ENCODE data around the gene SYCE1. TPM values are rescaled to one million over a fixed set of nuclear protein-coding genes. Genes with fewer than 3 reads are reported as not detected.

SYCE1 gene, protein sequence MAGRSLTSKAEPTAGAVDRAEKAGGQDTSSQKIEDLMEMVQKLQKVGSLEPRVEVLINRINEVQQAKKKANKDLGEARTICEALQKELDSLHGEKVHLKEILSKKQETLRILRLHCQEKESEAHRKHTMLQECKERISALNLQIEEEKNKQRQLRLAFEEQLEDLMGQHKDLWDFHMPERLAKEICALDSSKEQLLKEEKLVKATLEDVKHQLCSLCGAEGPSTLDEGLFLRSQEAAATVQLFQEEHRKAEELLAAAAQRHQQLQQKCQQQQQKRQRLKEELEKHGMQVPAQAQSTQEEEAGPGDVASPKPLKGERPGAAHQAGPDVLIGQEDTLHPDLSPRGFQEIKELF
- total RNA-seq (1 to 10 TPM in 5 of 7 donors, under 1 TPM in 1, not detected in 1; 0.53 to 3.2 (median 2.5) TPM), polyA plus RNA-seq (1 to 10 TPM in 1 of 2 donors, under 1 TPM in 1; 0.40 to 8.1 TPM)
- long read RNA-seq, donor 1, partial matches to known transcripts: 0 of 8 reads
- long read RNA-seq, donor 1, other reads (novel, unspliced or antisense): 2 of 8 reads
- long read RNA-seq, donor 2, transcript SYCE1-202 (13 exons, 1,113 nt): minor isoform, 6 of 38 reads
- long read RNA-seq, donor 2, transcript SYCE1-201 (13 exons, 1,011 nt): major isoform, 11 of 38 reads
- long read RNA-seq, donor 2, partial matches to known transcripts: 9 of 38 reads
- long read RNA-seq, donor 2, other reads (novel, unspliced or antisense): 10 of 38 reads
- long read RNA-seq, donor 3, partial matches to known transcripts: 1 of 2 reads
- long read RNA-seq, donor 3, other reads (novel, unspliced or antisense): 1 of 2 reads

DNA sequence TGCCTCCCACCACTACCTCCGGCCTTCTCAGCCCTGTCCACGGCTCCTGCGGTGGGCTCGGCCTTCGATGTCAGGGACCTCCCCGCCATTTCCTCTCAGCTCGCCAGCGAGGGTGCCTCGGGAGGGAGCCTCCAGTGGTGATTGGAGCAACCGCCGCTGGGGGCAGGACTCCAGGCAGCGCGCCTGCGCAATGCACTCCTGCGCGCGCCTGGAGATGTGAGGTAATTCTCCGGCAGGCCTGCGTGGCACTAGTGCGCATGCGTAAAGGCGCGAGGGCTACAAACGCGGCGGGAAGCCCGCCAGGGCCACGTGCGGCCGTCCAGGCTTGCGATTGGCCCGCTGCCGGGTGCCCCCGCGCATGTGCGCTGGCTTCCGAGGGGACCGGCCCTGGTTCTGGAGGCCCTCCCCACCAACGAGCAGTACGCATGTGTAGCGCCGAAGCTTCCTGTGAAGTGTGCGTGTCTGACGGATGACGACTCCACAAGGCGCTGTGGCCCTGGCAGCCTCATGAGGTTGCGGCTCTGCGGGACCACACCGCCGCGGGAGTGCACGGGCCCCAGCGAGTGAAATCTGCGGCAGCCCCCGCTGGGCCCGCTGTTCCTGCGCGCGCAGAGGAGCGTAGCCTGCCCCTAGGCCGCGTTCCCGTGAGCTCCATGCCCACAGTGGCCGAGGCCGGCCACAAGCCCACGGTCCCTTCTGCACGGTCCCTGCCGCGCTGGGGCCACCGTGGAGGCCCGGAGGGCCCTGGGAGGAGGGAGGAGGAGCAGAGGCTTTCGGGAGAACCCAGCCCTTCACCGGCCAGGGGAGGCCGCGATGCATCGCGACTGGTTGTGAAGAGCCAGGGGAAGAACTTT lies at the start of gene SYCE1:
TSS of gene SYCE1 (minus strand) at position 143 of the 854 bp plus-strand sequence. CDS start at position 89, 54 bp downstream.
- Histone ChIP-seq H3K4me1 (ENCODE audit: insufficient read depth) (no peaks in the 10 kb centered on the region), H3K36me3 (no peaks in the 10 kb centered on the region), H3K4me3 (no peak within 1 kb of the TSS), H3K27ac (no peak within 1 kb of the TSS), H3K27me3 (no peaks in the 10 kb centered on the region), H3K9me3 (peaks cover 0 to 5% of the 10 kb centered on the region in 2 donors)
- peak in 4 of 5 donors; percentile 35 to 62 (median 60) for DNase-seq
- intact Hi-C loops (cut with DNase I): loop anchor here in 1 of 4 donors (5.0 kb wide), 1 partner anchor 138 kb away; no protein-coding TSS in a partner anchor
- TF ChIP-seq, protein P1, sequence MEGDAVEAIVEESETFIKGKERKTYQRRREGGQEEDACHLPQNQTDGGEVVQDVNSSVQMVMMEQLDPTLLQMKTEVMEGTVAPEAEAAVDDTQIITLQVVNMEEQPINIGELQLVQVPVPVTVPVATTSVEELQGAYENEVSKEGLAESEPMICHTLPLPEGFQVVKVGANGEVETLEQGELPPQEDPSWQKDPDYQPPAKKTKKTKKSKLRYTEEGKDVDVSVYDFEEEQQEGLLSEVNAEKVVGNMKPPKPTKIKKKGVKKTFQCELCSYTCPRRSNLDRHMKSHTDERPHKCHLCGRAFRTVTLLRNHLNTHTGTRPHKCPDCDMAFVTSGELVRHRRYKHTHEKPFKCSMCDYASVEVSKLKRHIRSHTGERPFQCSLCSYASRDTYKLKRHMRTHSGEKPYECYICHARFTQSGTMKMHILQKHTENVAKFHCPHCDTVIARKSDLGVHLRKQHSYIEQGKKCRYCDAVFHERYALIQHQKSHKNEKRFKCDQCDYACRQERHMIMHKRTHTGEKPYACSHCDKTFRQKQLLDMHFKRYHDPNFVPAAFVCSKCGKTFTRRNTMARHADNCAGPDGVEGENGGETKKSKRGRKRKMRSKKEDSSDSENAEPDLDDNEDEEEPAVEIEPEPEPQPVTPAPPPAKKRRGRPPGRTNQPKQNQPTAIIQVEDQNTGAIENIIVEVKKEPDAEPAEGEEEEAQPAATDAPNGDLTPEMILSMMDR (IDR thresholded peaks at IDR 0.05): no peak
- TF ChIP-seq POLR2A (IDR thresholded peaks at IDR 0.05) (no peak), EP300 (IDR thresholded peaks at IDR 0.05) (no peak)
- 52 to 76% (median 70%) methylated on average over 72 to 77 of the region's 77 CpGs for WGBS, 3 donors

- Histone ChIP-seq H3K27me3 (no peaks in the 10 kb centered on the region), H3K36me3 (no peaks in the 10 kb centered on the region), H3K4me3 (no peak overlapping the region), H3K9me3 (no peaks in the 10 kb centered on the region), H3K4me1 (ENCODE audit: insufficient read depth) (no peaks in the 10 kb centered on the region), H3K27ac (no peak overlapping the region)
- DNase-seq: no peak
- WGBS, 3 donors: 53 to 69% (median 64%) methylated on average over 10 of the region's 10 CpGs
- intact Hi-C loops (cut with DNase I): no loop called here
- TF ChIP-seq EP300 (IDR thresholded peaks at IDR 0.05) (no peak), POLR2A (IDR thresholded peaks at IDR 0.05) (no peak)
Measured at GRCh38 chr10:133614830-133615580, 49.6 kb upstream of the SYCE1 start.

DNA sequence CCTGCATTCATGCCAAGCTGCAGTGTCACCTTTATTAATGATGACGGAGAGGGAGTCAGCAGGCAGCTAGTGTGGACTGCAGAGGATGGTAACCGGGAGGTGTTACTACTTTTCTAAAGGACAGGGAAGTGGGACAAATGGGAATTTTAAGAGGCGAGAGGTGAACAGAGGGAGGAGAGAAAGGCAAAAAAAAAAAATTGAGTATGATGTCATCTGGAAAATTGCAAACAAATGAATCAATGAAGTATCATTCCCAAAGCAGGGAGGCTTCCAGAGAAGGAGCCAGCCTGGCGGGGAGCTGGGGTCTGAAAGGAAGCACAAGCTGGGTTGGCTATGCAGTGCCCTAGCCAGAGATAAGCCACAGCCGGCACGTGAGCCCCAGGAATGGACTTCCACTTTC lies 48.3 kb upstream of the SYCE1 start:
- Histone ChIP-seq H3K4me1 (ENCODE audit: insufficient read depth) (no peaks in the 10 kb centered on the region), H3K9me3 (no peaks in the 10 kb centered on the region), H3K27me3 (no peaks in the 10 kb centered on the region), H3K27ac (no peak overlapping the region), H3K4me3 (no peak overlapping the region), H3K36me3 (no peaks in the 10 kb centered on the region)
- intact Hi-C loops (cut with DNase I): no loop called here
- WGBS, 3 donors: 52 to 73% (median 61%) methylated on average over 6 of the region's 6 CpGs
- no peak for DNase-seq
- TF ChIP-seq EP300 (IDR thresholded peaks at IDR 0.05) (no peak), POLR2A (IDR thresholded peaks at IDR 0.05) (no peak)
- TF ChIP-seq, protein P1 (IDR thresholded peaks at IDR 0.05): no peak

- no peaks in the 10 kb centered on the region for H3K9me3 ChIP-seq
- no peaks in the 10 kb centered on the region for H3K36me3 ChIP-seq
- intact Hi-C loops (cut with DNase I): no loop called here
- TF ChIP-seq, protein P1 (IDR thresholded peaks at IDR 0.05): no peak
- TF ChIP-seq EP300 (IDR thresholded peaks at IDR 0.05) (no peak), POLR2A (IDR thresholded peaks at IDR 0.05) (no peak)
- 50 to 66% (median 51%) methylated on average over 4 of the region's 4 CpGs for WGBS, 3 donors
- no peaks in the 10 kb centered on the region for H3K4me1 ChIP-seq (ENCODE audit: insufficient read depth)
- no peak overlapping the region for H3K27ac ChIP-seq
- no peak for DNase-seq
- H3K4me3 ChIP-seq: no peak overlapping the region
- no peaks in the 10 kb centered on the region for H3K27me3 ChIP-seq
Measured at GRCh38 chr10:133611079-133611478, 45.7 kb upstream of the SYCE1 start.

Measured in ovary (tissue), 10 donors.